ENCODE results near the gene ZNF446.
"Not testable (repeated sequence)": the region's sequence is repeated elsewhere in the genome, so short reads cannot be mapped to it uniquely, and the experiment has no call there.

Gene ZNF446

GRCh38 chr19:58507602-58508223 is 31.6 kb downstream of the ZNF446 start:
- not testable (repeated sequence) for DNase-seq

GRCh38 chr19:58509731-58510083 is 33.6 kb downstream of the ZNF446 start:
- DNase-seq, result no peak

- DNase-seq, result no peak
Measured at GRCh38 chr19:58510084-58510862, 34.1 kb downstream of the ZNF446 start.

GRCh38 chr19:58511353-58512208 is 35.4 kb downstream of the ZNF446 start, which contains the start of gene SLC27A5:
Gene SLC27A5 (minus strand): TSS chr19:58511992. CDS start chr19:58511955, 37 bp downstream.
- no peak for DNase-seq

- no peak for DNase-seq
Measured at GRCh38 chr19:58513213-58513693, 37.1 kb downstream of the ZNF446 start.

GRCh38 chr19:58513694-58514563 is 37.8 kb downstream of the ZNF446 start:
- DNase-seq, result peak; percentile 97

GRCh38 chr19:58514564-58515022 is 38.4 kb downstream of the ZNF446 start:
- no peak for DNase-seq

- no peak for DNase-seq
Measured at GRCh38 chr19:58515259-58515658, 39.1 kb downstream of the ZNF446 start.

- DNase-seq, result no peak
Measured at GRCh38 chr19:58516246-58516836, 40.2 kb downstream of the ZNF446 start.

- DNase-seq, result no peak
Measured at GRCh38 chr19:58516964-58517833, 41.0 kb downstream of the ZNF446 start.

- no peak for DNase-seq
Measured at GRCh38 chr19:58518256-58519086, 42.3 kb downstream of the ZNF446 start.

GRCh38 chr19:58519087-58519354 is 42.9 kb downstream of the ZNF446 start:
- DNase-seq, result peak; percentile 69

- peak; percentile 88 for DNase-seq
Measured at GRCh38 chr19:58519355-58520256, 43.5 kb downstream of the ZNF446 start, which contains the start of gene ZBTB45. Gene ZBTB45 (minus strand): TSS chr19:58519810. CDS start chr19:58517673, 2,137 bp downstream.

GRCh38 chr19:58520257-58520599 is 44.1 kb downstream of the ZNF446 start:
- no peak for DNase-seq

- DNase-seq, result no peak
Measured at GRCh38 chr19:58521651-58522050, 45.5 kb downstream of the ZNF446 start.

GRCh38 chr19:58522709-58523108 is 46.6 kb downstream of the ZNF446 start:
- no peak for DNase-seq

GRCh38 chr19:58529405-58529804 is 53.3 kb downstream of the ZNF446 start:
- no peak for DNase-seq

All from CD4-positive, alpha-beta T cell treated with Interleukin-17A for 4 hours (primary cell).